ENCODE measurements around the gene PLEKHA6.

The PLEKHA6 gene

GRCh38 chr1:204212715-204213114 is 147.0 kb downstream of the PLEKHA6 start:
- TF ChIP-seq ESRRG (CRISPR knock-in tag; IDR thresholded peaks at IDR 0.05) (no peak), POU6F1 (CRISPR knock-in tag; IDR thresholded peaks at IDR 0.05; ENCODE audit: borderline replicate concordance, low read depth) (no peak), BACH2 (CRISPR knock-in tag; IDR thresholded peaks at IDR 0.05; ENCODE audit: borderline replicate concordance) (no peak), ZNF565 (CRISPR knock-in tag; conservative IDR thresholded peaks at IDR 0.05; ENCODE audit: low read depth) (no peak), CSRNP3 (CRISPR knock-in tag; IDR thresholded peaks at IDR 0.05) (no peak), PPARA (CRISPR knock-in tag; IDR thresholded peaks at IDR 0.05; ENCODE audit: borderline replicate concordance) (no peak), TOX (CRISPR knock-in tag; IDR thresholded peaks at IDR 0.05; ENCODE audit: borderline replicate concordance) (no peak), OSR1 (CRISPR knock-in tag; IDR thresholded peaks at IDR 0.05) (no peak), ZC3H10 (CRISPR knock-in tag; IDR thresholded peaks at IDR 0.05) (no peak)
- TF ChIP-seq, protein P1, sequence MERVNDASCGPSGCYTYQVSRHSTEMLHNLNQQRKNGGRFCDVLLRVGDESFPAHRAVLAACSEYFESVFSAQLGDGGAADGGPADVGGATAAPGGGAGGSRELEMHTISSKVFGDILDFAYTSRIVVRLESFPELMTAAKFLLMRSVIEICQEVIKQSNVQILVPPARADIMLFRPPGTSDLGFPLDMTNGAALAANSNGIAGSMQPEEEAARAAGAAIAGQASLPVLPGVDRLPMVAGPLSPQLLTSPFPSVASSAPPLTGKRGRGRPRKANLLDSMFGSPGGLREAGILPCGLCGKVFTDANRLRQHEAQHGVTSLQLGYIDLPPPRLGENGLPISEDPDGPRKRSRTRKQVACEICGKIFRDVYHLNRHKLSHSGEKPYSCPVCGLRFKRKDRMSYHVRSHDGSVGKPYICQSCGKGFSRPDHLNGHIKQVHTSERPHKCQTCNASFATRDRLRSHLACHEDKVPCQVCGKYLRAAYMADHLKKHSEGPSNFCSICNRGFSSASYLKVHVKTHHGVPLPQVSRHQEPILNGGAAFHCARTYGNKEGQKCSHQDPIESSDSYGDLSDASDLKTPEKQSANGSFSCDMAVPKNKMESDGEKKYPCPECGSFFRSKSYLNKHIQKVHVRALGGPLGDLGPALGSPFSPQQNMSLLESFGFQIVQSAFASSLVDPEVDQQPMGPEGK (CRISPR knock-in tag; IDR thresholded peaks at IDR 0.05; ENCODE audit: borderline replicate concordance): no peak
- no peak for ATAC-seq

DNA sequence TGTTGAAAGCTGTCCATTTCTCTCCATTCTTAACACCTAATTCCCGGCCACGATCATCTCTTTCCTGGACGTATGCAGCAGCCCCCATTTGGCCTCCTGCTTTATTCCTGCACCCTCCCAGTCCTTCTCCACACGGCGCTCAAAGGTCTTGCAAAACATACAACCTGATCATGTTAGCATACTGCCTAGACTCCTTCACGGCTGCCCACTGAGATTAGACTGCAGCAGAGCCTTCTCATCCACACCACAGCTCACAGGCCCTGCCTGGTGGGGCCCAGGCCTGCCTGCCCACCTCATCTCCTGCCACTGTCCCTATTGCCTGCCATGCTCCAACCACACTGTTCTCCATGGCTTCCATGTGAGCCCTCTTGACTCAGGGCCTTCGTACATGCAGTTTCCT is 148.7 kb downstream of the PLEKHA6 start:
- no peak for ATAC-seq
- TF ChIP-seq PPARA (CRISPR knock-in tag; IDR thresholded peaks at IDR 0.05; ENCODE audit: borderline replicate concordance) (no peak), TOX (CRISPR knock-in tag; IDR thresholded peaks at IDR 0.05; ENCODE audit: borderline replicate concordance) (no peak), ZNF565 (CRISPR knock-in tag; conservative IDR thresholded peaks at IDR 0.05; ENCODE audit: low read depth) (no peak), CSDC2 (CRISPR knock-in tag; IDR thresholded peaks at IDR 0.05) (no peak), CSRNP3 (CRISPR knock-in tag; IDR thresholded peaks at IDR 0.05) (no peak)

DNA sequence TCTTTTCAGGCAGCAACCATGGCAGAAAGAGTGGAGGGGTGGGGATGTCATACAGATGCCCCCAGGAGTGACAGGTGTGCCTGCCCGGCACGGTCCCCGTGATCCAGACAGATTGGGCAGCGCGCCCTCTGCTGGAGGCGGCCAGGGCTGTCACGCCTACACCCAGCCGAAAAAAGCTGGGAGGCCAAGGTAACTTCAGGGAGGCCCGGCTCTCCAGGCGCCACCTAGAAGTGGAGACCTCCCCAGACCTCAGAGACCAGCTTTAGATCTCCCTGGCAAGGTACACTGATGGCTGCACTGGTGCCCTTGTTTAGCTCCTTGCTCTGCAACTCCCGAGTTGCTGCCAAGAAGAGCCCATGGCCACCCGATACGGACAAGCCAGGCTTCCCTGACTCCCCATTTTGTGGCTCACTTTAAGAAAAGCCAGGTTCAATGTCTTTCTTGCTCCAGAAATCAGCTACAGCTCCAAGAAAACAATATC is 152.6 kb downstream of the PLEKHA6 start:
- ATAC-seq: peak; percentile 98
- TF ChIP-seq ZC3H10 (CRISPR knock-in tag; IDR thresholded peaks at IDR 0.05) (no peak), ARNTL (CRISPR knock-in tag; IDR thresholded peaks at IDR 0.05; ENCODE audit: borderline replicate concordance, low read depth) (no peak), POU6F1 (CRISPR knock-in tag; IDR thresholded peaks at IDR 0.05; ENCODE audit: borderline replicate concordance, low read depth) (no peak)

GRCh38 chr1:204206121-204206520 is 153.6 kb downstream of the PLEKHA6 start:
- 0 out of 3 replicates have a peak, but pooled peaks have one; percentile 23 for ATAC-seq
- no peak for TF ChIP-seq POU6F1 (CRISPR knock-in tag; IDR thresholded peaks at IDR 0.05; ENCODE audit: borderline replicate concordance, low read depth)
- TF ChIP-seq, protein P1 (CRISPR knock-in tag; IDR thresholded peaks at IDR 0.05; ENCODE audit: borderline replicate concordance): no peak
- TF ChIP-seq, protein P2, sequence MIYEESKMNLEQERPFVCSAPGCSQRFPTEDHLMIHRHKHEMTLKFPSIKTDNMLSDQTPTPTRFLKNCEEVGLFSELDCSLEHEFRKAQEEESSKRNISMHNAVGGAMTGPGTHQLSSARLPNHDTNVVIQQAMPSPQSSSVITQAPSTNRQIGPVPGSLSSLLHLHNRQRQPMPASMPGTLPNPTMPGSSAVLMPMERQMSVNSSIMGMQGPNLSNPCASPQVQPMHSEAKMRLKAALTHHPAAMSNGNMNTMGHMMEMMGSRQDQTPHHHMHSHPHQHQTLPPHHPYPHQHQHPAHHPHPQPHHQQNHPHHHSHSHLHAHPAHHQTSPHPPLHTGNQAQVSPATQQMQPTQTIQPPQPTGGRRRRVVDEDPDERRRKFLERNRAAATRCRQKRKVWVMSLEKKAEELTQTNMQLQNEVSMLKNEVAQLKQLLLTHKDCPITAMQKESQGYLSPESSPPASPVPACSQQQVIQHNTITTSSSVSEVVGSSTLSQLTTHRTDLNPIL (CRISPR knock-in tag; IDR thresholded peaks at IDR 0.05; ENCODE audit: low read depth): no peak
- no peak for TF ChIP-seq ZFP3 (CRISPR knock-in tag; IDR thresholded peaks at IDR 0.05)
- no peak for TF ChIP-seq TCF4 (CRISPR knock-in tag; IDR thresholded peaks at IDR 0.05; ENCODE audit: borderline replicate concordance)
- no peak for TF ChIP-seq GLIS3 (CRISPR knock-in tag; IDR thresholded peaks at IDR 0.05)
- no peak for TF ChIP-seq ZNF565 (CRISPR knock-in tag; conservative IDR thresholded peaks at IDR 0.05; ENCODE audit: low read depth)
- no peak for TF ChIP-seq ZNF8 (CRISPR knock-in tag; IDR thresholded peaks at IDR 0.05)
- TF ChIP-seq CSDC2 (CRISPR knock-in tag; IDR thresholded peaks at IDR 0.05): no peak
- no peak for TF ChIP-seq ARNTL (CRISPR knock-in tag; IDR thresholded peaks at IDR 0.05; ENCODE audit: borderline replicate concordance, low read depth)
- no peak for TF ChIP-seq ZC3H10 (CRISPR knock-in tag; IDR thresholded peaks at IDR 0.05)
- TF ChIP-seq ZNF70 (CRISPR knock-in tag; IDR thresholded peaks at IDR 0.05): no peak
- TF ChIP-seq RARB (CRISPR knock-in tag; IDR thresholded peaks at IDR 0.05): no peak
- no peak for TF ChIP-seq PPARA (CRISPR knock-in tag; IDR thresholded peaks at IDR 0.05; ENCODE audit: borderline replicate concordance)
- TF ChIP-seq SNAI2 (CRISPR knock-in tag; IDR thresholded peaks at IDR 0.05): no peak
- no peak for TF ChIP-seq ESRRG (CRISPR knock-in tag; IDR thresholded peaks at IDR 0.05)
